NCI-H446 treated with DMSO at 0.1 percent for 48 hours (cell line): ENCODE results near the gene EIF4E.
A peak's percentile ranks its signal among the peaks of the same experiment; 100 is the strongest.
"Not testable (repeated sequence)": the region's sequence is repeated elsewhere in the genome, so short reads cannot be mapped to it uniquely, and the experiment has no call there.

Experiments
- DNase-seq: peaks from one replicate; lab custom pipeline; 2025; lab: John Stamatoyannopoulos, UW

EIF4E gene

GRCh38 chr4:98879515-98879914 lies 49.4 kb downstream of the EIF4E start:
- no peak for DNase-seq

DNA sequence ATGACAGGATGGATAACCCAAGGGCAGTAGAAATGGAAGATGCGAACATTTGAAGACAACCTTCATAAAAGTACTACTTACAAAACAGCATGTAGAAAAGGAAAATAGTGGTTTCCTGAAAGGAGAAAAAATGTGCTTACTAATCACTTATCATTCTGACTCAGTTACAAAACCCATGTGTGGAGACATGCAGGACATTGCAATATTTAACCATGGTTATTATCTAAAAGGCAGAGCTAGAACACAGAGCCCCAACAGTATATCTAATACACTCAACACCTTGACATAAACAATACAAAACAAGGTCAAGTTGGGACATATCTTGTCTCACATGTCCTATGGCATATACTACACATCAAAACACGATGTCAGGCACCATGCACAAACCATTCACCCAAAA lies 55.9 kb downstream of the EIF4E start:
- DNase-seq: no peak

DNA sequence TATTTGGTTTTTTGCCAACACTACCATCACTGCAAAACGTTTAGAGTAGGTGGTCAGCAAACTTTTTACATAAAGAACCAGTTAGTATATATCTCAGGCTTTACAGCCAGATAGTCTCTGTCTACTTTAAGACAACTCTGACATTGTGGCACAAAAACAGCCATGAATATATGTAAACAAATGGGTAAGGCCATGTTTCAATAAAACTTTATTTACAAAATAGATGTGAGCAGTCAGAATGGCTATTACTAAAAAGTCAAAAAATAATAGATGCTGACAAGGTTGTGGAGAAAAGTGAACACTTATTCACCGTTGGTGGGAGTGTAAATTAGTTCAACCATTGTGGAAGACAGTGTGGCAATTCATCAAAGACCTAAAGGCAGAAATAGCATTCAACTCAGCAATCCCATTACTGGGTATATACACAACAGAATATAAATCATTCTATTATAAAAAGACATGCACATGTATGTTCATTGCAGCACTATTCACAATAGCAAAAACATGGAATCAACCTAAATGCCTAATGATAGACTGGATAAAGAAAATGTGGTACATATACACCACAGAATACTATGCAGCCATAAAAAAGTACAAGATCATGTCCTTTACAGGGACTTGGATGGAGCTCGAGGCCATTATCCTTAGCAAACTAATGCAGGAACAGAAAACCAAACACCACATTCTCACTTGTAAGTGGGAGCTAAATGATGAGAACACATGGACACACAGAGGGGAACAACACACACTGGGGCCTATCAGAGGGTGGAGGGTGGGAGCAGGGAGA lies 56.6 kb downstream of the EIF4E start:
- DNase-seq: not testable (repeated sequence)

DNA sequence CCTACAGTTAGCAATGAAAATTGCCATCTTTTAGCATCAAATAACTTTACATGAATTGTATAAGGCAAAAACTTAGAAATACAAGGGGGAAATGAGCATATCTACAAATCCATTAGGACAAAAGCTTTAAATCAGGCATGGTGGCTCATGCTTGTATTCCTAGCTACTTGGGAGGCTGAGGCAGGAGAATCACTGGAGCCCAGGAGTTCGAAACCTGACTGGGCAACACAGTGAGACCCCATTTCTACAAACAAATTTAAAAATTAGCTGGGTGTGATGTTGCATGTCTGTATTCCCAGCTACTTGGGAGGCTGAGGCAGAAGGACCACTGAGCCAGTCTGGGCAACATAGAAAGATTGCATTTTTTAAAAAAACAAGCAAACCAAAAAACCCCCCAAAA lies 61.3 kb downstream of the EIF4E start:
- DNase-seq: no peak

DNA sequence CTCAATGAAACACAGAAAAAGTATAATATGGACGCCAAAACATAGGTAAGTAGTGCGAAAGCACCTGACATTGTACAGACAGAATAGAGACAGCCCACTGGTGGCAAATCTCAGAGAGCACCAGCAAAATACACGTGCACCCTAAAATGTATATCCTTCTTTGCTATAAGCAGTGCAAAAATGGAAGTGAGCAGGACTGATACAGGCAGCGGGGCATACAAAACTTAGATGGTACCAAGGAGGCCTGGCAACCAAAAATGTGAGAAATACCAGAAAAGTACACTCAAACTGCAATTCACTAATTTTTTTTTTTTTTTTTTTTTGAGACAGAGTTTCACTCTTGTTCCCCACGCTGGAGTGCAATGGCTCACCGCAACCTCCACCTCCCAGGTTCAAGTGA lies 63.9 kb downstream of the EIF4E start:
- DNase-seq: no peak

DNA sequence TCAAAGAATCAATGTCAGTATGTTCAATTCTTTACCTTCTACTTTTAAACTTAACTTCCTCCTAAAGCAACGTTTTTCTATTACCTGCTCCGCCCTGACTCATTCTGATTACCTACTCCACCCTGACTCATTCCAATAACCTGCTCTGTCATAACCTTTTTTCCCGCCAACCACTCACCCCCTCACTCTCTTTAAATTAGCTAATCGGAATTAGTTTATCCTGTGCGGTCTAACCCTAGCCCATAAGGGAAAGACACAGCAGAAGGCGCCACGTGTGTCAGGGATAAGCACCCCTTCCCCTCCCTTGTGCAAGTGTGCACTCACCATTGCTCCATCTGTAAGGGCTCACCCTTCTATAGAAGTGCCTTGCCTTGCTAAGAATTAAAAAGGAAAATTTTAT lies 64.4 kb downstream of the EIF4E start:
- no peak for DNase-seq

DNA sequence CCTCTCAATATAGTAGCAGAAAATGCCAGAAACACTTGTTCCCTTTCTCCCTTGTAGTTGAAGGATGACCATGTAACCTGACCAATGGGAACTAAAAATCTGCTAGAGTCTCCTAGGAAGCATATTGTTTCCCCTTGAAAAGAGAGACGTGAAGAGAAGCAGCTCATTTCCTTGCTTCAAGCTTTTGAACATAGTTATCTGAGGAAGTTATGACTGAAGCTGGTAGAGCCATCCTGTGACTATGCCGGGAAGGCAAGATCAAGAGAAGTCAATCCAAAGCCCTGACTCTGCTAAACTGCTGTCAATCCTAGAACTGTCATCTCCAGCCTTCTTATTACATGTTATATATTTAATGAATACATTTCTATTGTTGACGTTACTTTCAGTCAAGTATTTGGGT lies 66.6 kb downstream of the EIF4E start:
- no peak for DNase-seq

- DNase-seq: no peak
Measured at GRCh38 chr4:98861100-98861884, 67.6 kb downstream of the EIF4E start.

DNA sequence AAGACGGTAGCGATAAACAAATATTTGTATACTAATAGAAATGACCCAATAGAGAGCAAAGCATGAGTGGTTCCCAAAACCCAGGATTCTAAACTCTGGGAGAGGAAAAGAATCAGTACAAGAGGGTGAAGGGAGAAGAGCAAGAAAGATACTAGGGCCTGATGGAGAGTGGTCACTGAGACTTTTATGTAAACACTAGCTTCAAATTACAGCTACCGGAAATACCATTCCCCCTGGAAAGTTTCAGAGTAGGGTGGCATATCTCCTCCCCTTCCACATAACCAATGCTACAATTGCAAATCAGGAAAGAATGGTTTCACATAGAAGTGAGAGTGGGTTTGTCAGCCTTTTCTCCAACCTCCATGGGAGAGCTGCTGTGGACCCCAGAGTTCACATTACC lies 77.1 kb downstream of the EIF4E start:
- DNase-seq: no peak

GRCh38 chr4:98850937-98851336 lies 78.0 kb downstream of the EIF4E start:
- no peak for DNase-seq

DNA sequence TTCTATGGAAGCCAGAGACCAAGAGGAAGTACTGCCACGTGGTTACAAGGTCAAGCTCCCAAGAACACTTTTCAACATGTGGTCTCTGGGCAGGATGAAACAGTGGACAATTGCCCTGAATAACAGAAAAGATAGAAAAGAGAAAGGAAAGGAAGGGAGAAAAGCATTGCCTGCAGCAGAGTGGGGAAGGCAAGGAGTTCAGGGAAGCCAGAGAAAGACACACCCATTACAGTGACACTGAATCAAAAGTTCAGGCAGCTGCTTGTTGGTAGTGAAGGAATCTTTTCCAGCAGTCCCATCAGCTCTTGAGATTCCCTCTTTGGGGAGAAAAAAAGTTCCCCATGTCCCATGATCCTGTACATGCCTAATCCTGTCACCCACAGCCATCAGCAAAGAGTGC lies 80.5 kb downstream of the EIF4E start:
- DNase-seq: no peak

- no peak for DNase-seq
Measured at GRCh38 chr4:98845960-98846359, 83.0 kb downstream of the EIF4E start.

DNA sequence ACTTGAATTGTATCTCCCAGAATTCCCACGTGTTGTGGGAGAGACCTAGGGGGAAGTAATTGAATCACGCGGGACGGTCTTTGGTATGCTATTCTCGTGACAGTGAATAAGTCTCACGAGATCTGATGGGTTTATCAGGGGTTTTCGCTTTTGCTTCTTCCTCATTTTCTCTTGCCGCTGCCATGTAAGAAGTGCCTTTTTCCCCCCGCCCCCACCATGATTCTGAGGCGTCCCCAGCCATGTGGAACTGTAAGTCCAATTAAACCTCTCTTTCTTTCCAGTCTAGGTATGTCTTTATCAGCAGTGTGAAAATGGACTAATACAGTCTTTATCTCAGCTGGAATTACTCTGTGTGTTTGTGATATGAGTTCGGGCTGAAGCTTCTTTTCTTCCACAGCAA lies 86.0 kb downstream of the EIF4E start:
- DNase-seq: not testable (repeated sequence)

GRCh38 chr4:98838977-98839618 lies 89.8 kb downstream of the EIF4E start:
- DNase-seq: peak; percentile 10

DNA sequence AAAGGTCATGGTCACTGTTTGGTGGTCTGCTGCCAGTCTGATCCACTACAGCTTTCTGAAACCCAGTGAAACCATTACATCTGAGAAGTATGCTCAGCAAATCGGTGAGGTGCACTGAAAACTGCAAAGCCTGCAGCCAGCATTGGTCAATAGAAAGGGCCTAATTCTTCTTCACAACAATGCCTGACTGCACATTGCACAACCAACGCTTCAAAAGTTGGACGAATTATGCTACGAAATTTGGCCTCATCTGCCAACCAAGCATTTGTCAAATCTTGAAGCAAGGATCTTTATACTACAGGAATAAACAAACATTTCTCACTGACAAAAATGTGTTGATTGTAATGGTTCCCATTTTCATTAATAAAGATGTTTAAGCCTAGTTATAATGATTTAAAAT lies 90.4 kb downstream of the EIF4E start:
- no peak for DNase-seq

DNA sequence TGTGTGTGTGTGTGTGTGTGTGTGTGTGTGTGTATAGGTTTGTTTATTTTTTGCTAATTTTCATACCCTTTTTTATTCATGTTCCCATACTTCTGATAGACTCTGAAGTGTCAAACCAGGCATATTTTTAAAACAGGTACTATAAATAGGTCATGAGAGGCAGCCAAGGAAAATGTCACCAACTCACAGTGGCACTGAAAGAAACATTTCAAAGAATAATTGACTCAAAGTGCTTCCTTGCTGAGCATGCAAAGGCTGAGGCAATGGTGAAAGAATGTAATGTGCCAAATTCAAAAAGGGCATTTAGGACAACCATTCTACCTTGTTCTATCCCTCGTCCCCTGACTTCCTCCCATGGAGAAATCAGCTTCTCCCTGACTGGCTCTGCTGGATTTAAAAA lies 95.5 kb downstream of the EIF4E start:
- no peak for DNase-seq

- not testable (repeated sequence) for DNase-seq
Measured at GRCh38 chr4:98831036-98831435, 97.9 kb downstream of the EIF4E start.
